Panc1 (cell line): ENCODE measurements around the gene PARD3. TPM values are rescaled to one million over a fixed set of nuclear protein-coding genes. Genes with fewer than 3 reads are reported as not detected.

Experiments used
- ATAC-seq: fragments of 200-7000 bp; cut with Tn5 transposase; 2 replicates; pipeline ENCODE4 v1.9.1; 2020; ENCODE audit warnings: mild to moderate bottlenecking, moderate library complexity
- BruUV-seq: library from RNA; stranded (reverse); fragments of 400-500 nt; replicated peaks from 2 replicates; lab custom pipeline; 2021; lab: Mats Ljungman, UMichigan
- CTCF ChIA-PET: fragments of 300-600 bp; sonication (Branson Sonifier 250); formaldehyde crosslinking; loops from one replicate; lab custom pipeline; 2022; ENCODE audit warnings: antibody characterized with exemption; lab: Charles Lee
- POLR2A ChIA-PET: fragments of 300-600 bp; sonication (Branson Sonifier 250); formaldehyde crosslinking; loops from one replicate; lab custom pipeline; 2022; ENCODE audit warnings: antibody characterized with exemption; lab: Charles Lee
- DNase-seq: peaks from one replicate; pipeline ENCODE4 v3.0.0-alpha.2; 2010; ENCODE audit warnings: low read depth, low spot score
- H3K27ac ChIP-seq: 2 replicates; pipeline ENCODE4 v1.5.1; 2011; ENCODE audit warnings: mild to moderate bottlenecking, low read length, inconsistent platforms
- H3K27me3 ChIP-seq: fragments of 200-500 bp; sonication (Bioruptor generic); 2 replicates; pipeline ENCODE4 v1.6.0; 2014; ENCODE audit warnings: low read length, inconsistent platforms; ENCODE audit not compliant: control insufficient read depth, insufficient read depth
- H3K36me3 ChIP-seq: fragments of 200-500 bp; sonication (Bioruptor generic); 2 replicates; pipeline ENCODE4 v1.5.1; 2014; ENCODE audit warnings: inconsistent platforms, mild to moderate bottlenecking, low read length, moderate library complexity; ENCODE audit not compliant: control insufficient read depth, insufficient read depth
- H3K4me1 ChIP-seq: 2 replicates; pipeline ENCODE4 v1.5.1; 2011; ENCODE audit warnings: inconsistent platforms, mild to moderate bottlenecking, low read length, moderate library complexity; ENCODE audit not compliant: control insufficient read depth, insufficient read depth
- H3K4me3 ChIP-seq, 2 experiments: 2 replicates each; pipeline ENCODE4 v1.5.1; 2011 to 2012; ENCODE audit warnings: low read depth in 2 of 2, low read length in 2 of 2, mild to moderate bottlenecking in 2 of 2, inconsistent platforms in 1 of 2, moderate library complexity in 1 of 2
- H3K9me3 ChIP-seq: fragments of 200-500 bp; sonication (Bioruptor generic); 2 replicates; pipeline ENCODE4 v1.5.1; 2014; ENCODE audit warnings: low read depth, mild to moderate bottlenecking, inconsistent platforms, low read length, moderate library complexity; ENCODE audit not compliant: control insufficient read depth, insufficient read depth
- CTCF ChIP-seq: fragments of 450-650 bp; IDR thresholded peaks from 2 replicates; pipeline ENCODE4 v1.5.1; 2017; ENCODE audit warnings: mild to moderate bottlenecking
- POLR2AphosphoS5 ChIP-seq: IDR thresholded peaks from 2 replicates; pipeline ENCODE4 v1.6.1; 2012; ENCODE audit warnings: mild to moderate bottlenecking, low read depth, low read length, moderate library complexity
- SIN3A ChIP-seq: IDR thresholded peaks from 2 replicates; pipeline ENCODE4 v1.6.1; 2012; ENCODE audit warnings: low read depth, mild to moderate bottlenecking, low read length, moderate library complexity, borderline replicate concordance; ENCODE audit not compliant: insufficient read depth
- TCF7L2 ChIP-seq: IDR thresholded peaks from 2 replicates; pipeline ENCODE4 v1.6.1; 2011; ENCODE audit warnings: mild to moderate bottlenecking, low read depth, low read length, inconsistent platforms
- in situ Hi-C: cut with HindIII; loops from 2 replicates; pipeline ENCODE4 v1.10.0; 2016; ENCODE audit warnings: low sequenced_read_pairs, low pct_unique_long_range_greater_than_20kb
- intact Hi-C: fragments of 100-400 bp; cut with micrococcal nuclease; formaldehyde crosslinking; loops from one replicate; pipeline ENCODE4 v1.10.0; 2022; ENCODE audit not compliant: unreplicated experiment
- total RNA-seq: library from RNA; stranded (reverse); gene quantifications from one replicate; pipeline ENCODE4 v1.2.1, GENCODE V29; 2021; ENCODE audit not compliant: unreplicated experiment
- TF ChIP-seq, protein P1 (sequence below), 2 experiments: IDR thresholded peaks; 2 replicates each; pipeline ENCODE4 v1.6.1; 2011 to 2012; ENCODE audit warnings: low read depth in 2 of 2, control low read depth in 1 of 2, low read length in 1 of 2, mild to moderate bottlenecking in 1 of 2, moderate library complexity in 1 of 2; ENCODE audit not compliant: insufficient read depth in 1 of 2

Gene PARD3
- total RNA-seq, 1 experiment from 2014 or later: 29.8 TPM

GRCh38 chr10:34578468-34578867, 236.6 kb downstream of the PARD3 start:
- DNase-seq: no peak
- Histone ChIP-seq H3K9me3 (no peaks in the 10 kb centered on the region), H3K27ac (no peak overlapping the region), H3K27me3 (no peaks in the 10 kb centered on the region), H3K36me3 (no peaks in the 10 kb centered on the region), H3K4me3 (no peak overlapping the region), H3K4me1 (peaks cover 2% of the 10 kb centered on the region; the same call in 1 of the 2 replicates)
- BruUV-seq: no TSS peak
- TF ChIP-seq POLR2AphosphoS5: no peak
- no peak for TF ChIP-seq SIN3A
- TF ChIP-seq TCF7L2: no peak
- no peak for TF ChIP-seq CTCF
- TF ChIP-seq, protein P1, sequence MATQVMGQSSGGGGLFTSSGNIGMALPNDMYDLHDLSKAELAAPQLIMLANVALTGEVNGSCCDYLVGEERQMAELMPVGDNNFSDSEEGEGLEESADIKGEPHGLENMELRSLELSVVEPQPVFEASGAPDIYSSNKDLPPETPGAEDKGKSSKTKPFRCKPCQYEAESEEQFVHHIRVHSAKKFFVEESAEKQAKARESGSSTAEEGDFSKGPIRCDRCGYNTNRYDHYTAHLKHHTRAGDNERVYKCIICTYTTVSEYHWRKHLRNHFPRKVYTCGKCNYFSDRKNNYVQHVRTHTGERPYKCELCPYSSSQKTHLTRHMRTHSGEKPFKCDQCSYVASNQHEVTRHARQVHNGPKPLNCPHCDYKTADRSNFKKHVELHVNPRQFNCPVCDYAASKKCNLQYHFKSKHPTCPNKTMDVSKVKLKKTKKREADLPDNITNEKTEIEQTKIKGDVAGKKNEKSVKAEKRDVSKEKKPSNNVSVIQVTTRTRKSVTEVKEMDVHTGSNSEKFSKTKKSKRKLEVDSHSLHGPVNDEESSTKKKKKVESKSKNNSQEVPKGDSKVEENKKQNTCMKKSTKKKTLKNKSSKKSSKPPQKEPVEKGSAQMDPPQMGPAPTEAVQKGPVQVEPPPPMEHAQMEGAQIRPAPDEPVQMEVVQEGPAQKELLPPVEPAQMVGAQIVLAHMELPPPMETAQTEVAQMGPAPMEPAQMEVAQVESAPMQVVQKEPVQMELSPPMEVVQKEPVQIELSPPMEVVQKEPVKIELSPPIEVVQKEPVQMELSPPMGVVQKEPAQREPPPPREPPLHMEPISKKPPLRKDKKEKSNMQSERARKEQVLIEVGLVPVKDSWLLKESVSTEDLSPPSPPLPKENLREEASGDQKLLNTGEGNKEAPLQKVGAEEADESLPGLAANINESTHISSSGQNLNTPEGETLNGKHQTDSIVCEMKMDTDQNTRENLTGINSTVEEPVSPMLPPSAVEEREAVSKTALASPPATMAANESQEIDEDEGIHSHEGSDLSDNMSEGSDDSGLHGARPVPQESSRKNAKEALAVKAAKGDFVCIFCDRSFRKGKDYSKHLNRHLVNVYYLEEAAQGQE (IDR thresholded peaks at IDR 0.05; ENCODE audit: insufficient read depth in 1 of 2, low read depth in 2 of 2, low read length in 1 of 2): no peak
- ATAC-seq: no peak
- ChIA-PET CTCF (no interaction called here), POLR2A (interaction anchor here (0.6 kb wide), 1 partner anchor 103 kb away, joined by 4 read pairs; no protein-coding TSS in a partner anchor)
- in situ Hi-C loops: no loop called here
- intact Hi-C loops: no loop called here

DNA sequence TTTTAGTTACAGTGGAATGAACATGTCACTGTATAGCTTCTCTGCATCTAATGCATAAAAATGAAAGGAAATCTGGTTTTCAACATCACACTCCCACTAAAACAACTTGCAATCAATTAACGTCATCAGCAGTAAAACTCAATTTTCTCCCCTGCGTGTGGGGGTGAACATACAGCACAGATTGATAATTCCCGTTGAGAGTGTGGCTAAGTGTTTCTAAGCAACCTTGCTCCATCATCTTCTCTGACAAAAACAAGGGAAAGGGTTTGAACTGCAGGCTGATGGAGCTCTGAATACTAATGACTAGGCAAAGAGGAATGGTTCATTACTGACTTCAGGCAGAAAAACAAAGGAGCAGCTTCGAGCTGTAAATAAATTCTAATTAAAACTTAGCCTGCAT, 238.3 kb downstream of the PARD3 start:
- H3K27ac ChIP-seq: no peak overlapping the region
- CTCF ChIA-PET: no interaction called here
- no TSS peak for BruUV-seq
- intact Hi-C loops: no loop called here
- POLR2A ChIA-PET: no interaction called here
- no peak overlapping the region for H3K4me3 ChIP-seq
- no peaks in the 10 kb centered on the region; the same call in 1 of the 2 replicates for H3K4me1 ChIP-seq
- no peaks in the 10 kb centered on the region for H3K36me3 ChIP-seq
- in situ Hi-C loops: no loop called here
- no peak for ATAC-seq
- no peak for TF ChIP-seq SIN3A
- TF ChIP-seq, protein P1 (IDR thresholded peaks at IDR 0.05; ENCODE audit: insufficient read depth in 1 of 2, low read depth in 2 of 2, low read length in 1 of 2): no peak
- TF ChIP-seq POLR2AphosphoS5: no peak
- TF ChIP-seq CTCF: no peak
- no peak for TF ChIP-seq TCF7L2
- H3K27me3 ChIP-seq: no peaks in the 10 kb centered on the region
- DNase-seq: no peak
- no peaks in the 10 kb centered on the region for H3K9me3 ChIP-seq
